HTERT RPE-1 (cell line): ENCODE measurements around the gene COPS9.

Source experiments
- in situ Hi-C: fragments of 300-500 bp; cut with MboI; formaldehyde crosslinking; loops from 4 replicates; pipeline ENCODE4 v1.14.3; 2020; ENCODE audit warnings: low sequenced_read_pairs

The COPS9 gene

GRCh38 chr2:240137596-240138253, 1.6 kb upstream of the COPS9 start:
- in situ Hi-C loops, result no loop called here

- in situ Hi-C loops, result no loop called here
These were observed 677 bp upstream of the COPS9 start for GRCh38 chr2:240136671-240137292.

DNA sequence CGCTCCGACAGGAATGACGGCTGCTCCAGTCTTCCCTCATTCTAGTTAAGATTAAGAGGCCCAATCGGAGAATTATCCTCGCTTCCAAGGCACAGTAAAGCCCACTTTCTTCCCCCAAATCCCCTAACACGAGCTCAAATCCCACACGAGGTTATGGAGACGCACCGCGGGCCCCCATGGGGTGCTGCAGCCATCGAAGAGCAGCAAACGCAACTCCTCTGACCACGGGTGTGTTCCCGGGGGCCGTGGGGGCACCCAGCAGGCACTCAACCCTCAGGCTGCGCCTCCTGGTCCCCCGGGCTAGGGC, 446 bp downstream of the COPS9 start:
- in situ Hi-C loops, result no loop called here

DNA sequence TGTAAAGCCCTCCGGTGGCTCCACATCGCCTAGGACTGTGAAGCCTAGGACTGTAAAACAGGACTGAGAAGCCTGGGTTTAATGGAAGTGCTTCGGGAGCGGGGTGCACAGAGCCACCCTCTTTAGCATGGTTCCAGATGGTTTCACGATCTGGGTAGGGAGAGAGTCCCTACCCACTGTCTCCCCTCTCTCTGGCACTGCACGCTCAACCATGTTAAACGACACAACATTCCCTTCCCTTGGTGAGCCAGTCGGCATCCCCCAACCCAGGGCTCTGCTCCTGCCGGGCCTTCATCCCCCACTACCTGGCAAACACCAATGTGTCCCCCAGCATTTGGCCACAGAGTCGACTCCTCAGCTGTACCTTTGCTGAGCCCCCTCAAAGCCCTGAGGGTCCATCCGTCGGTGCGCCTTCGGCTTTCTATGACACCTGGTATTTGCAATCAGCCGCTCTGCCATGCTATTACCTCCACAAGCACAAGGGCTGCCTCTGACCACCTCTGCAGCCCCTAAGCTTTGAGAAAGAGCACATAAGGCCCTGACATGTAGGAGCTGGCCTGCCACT, 1.1 kb downstream of the COPS9 start:
- in situ Hi-C loops, result no loop called here

DNA sequence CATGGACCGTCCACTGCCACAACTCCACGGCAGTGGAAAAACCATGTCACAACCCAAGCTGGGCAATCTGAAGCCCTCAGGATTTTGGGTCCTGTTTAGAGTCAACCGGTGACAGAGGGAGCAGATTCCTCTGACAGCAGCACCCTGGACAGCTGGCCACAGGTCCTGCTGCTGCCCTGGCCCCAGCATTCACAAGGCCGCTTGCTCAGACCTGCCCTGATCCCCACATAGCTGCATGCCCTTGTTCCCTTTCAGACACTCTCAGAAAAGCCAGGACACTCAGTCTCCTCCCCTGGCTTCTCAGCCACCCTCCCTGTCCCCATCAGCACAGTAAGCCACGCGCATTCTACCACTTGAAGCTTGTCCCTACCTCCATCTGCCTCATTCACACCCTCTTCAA, 1.6 kb downstream of the COPS9 start:
- in situ Hi-C loops, result no loop called here

GRCh38 chr2:240133401-240133800, 2.7 kb downstream of the COPS9 start:
- in situ Hi-C loops, result no loop called here

DNA sequence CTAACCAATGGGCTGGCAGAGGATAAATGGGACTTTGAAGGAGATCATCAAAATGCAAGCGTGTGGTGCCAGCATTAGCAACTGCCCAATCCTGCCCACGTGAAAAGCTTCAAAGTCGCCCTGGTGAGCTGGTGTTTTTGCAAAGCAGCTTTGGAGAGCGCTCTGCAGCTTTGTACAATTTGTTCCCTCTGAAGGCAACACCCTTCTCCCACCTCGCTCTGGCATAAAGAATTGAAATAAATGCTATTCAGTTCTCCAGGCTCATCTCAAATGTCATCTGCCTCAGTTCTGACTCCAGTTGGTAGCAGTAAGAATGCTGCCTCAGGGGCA, 3.5 kb downstream of the COPS9 start:
- in situ Hi-C loops, result no loop called here

DNA sequence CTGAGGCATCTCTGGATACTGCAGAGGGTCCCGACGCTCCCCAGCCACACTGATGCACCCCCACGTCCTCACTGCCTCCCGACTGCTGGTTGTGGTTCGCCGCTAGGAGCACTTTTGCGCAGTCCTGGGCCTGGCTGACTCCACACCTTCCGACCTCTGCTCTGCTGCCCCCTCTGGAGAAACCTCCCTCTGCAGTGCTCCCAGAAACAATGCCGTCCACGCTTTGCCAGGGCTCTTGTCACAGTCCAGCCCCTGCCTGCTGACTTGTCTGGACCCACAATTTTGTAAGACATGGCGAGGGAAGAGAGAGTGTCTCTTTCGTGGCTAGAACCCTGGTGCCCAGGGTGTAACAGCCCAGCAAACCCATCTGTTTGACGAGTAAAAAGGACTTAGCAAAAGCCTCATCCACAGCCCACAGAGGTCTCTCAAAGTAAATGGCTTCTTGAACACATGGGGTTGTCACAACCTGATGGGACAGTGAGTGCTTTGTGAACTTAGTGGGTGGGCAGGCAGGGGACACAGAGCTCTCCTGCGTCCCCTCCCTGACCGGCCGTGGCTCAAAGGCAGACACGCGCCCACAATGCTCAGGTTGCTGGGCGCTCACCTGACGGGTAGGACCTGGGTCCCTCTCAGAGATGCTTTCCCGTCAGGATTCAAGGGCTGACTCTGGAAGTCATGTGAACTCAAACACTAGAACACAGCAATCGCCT, 4.0 kb downstream of the COPS9 start:
- in situ Hi-C loops, result no loop called here

DNA sequence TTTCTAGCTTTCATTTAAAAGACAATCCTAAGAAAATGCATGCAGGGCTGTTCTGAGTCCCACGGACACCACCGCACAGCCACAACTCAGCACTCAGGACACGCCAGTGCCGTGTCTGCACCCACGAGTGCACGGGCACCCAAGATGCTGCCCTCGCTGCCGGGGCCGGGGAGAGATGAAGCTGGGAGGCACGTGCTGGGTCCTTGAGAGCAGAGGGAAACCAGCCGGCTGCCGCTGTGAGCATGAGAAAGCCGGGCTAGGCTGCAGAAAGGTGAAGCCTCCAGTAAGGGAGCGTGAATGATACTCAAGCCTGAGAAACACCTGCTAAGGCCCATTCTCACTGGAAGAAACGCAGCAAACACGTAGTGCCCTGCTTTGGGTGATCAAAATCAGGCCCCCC, 4.8 kb downstream of the COPS9 start:
- in situ Hi-C loops, result no loop called here

- in situ Hi-C loops, result no loop called here
These were observed 5.5 kb downstream of the COPS9 start for GRCh38 chr2:240130393-240131195.

- in situ Hi-C loops, result no loop called here
These were observed 6.2 kb downstream of the COPS9 start for GRCh38 chr2:240129731-240130392.

GRCh38 chr2:240129311-240129710, 6.8 kb downstream of the COPS9 start:
- in situ Hi-C loops, result no loop called here

DNA sequence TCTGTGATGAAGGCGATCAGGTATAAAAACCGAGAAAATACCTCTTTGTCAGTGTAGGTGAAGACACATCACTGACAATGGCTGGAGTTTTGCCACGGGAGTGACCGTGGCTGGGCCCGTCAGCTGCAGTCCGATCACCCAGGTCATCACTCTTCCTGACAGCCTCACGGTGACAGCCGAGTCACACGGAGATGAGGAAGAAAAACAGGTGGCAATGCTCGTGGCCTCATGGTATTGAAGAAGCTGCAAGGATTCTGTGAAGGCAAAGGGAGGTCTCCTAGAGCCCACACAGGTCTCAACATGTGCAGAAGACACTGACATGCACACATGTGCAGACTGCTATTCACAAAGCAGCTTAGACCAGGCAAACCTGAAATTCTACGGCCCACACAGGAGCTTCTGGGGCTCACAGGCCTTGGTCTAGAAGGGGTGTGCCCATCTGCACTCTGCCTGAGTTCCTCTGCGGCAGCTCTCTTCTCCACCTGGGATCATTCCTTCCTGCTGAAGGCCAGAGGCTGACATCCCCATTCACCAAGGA, 7.4 kb downstream of the COPS9 start:
- in situ Hi-C loops, result no loop called here

DNA sequence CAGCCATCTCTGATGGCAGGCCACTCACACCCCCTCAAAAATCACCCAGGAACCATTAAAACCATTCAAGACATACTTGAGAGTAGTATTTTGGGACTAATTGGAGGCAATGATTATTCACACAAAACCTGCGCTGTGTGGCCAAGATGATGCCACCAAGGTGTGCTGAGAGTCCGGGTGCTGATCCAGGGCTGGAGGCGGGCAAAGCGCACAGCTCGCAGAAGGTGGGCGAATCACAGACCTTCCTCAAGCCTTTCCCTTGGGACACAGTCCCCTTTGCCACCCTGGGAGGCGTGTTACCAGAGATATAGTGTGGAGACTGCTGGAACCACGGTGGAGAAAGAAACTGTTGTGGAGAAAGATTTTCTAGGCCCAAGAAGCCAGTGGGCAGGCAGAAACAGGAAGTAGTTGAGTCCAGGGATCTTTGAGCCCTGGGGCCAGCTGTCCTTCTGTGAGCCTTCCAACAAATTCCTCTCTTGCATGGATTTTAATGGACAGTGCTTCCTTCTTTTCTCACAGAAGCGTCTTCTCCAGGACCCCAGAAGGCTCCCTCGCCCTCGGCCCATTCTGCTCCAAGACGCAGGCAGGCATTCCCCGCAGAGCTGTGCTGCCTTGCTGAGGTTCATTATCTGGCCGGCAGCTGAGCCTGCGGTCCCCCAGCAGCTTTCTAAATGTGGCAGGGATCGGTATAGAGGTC, 8.0 kb downstream of the COPS9 start:
- in situ Hi-C loops, result no loop called here

- in situ Hi-C loops, result no loop called here
These were observed 8.8 kb downstream of the COPS9 start for GRCh38 chr2:240127191-240127750.

DNA sequence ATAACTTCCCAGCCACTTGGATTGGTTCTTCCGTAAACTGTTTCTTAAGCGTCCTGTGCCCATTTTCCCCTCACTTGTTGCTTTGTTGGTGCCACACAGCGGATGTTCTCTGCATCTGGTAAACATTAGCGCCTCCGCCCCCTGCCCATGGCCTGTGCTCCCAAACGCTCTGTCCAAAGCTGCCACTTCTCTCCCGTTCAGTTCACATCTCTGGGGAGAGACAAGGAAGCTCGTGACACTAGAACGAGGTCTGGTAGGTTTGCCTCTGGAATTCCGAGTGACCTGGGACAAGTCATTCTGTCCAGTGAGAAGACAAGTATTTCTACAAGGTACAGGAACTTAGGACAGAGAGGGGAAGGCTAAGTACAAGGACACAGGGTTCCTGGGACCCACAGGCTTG, 9.4 kb downstream of the COPS9 start:
- in situ Hi-C loops, result no loop called here

DNA sequence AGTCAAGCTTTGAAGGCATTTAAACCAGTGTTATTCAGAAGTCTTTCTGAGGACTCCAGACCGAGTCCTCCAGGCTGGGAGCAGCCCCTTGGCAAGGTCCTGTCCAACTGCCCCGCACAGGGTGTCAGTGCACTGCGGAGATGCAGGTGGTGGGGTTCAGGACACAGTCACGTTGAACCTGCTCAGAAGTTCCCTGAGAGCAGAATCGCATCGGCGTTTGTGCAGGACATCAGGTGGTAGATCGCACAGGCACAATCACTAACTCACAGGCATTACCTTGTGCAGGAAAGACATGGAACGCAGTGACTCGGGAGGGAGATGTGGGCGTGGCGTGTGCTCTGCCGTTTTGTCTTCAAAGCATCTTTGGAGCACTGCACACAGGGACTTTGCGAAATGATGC, 10.4 kb downstream of the COPS9 start:
- in situ Hi-C loops, result no loop called here

DNA sequence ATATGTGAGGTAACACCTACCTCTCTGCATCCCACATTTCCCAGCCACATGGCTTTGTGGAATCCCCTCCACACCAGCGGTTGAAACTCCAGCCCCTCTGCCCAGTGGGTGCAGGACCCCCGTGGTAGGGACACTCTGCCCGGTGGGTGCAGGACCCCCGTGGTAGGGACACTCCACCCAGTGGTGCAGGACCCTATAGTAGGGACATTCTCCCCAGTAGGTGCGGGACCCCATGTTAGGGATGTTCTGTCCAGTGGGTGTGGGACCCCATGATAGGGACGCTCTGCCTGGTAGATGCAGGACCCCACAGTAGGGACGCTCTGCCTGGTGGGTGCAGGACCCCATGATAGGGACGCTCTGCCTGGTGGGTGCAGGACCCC, 11.5 kb downstream of the COPS9 start:
- in situ Hi-C loops, result no loop called here

DNA sequence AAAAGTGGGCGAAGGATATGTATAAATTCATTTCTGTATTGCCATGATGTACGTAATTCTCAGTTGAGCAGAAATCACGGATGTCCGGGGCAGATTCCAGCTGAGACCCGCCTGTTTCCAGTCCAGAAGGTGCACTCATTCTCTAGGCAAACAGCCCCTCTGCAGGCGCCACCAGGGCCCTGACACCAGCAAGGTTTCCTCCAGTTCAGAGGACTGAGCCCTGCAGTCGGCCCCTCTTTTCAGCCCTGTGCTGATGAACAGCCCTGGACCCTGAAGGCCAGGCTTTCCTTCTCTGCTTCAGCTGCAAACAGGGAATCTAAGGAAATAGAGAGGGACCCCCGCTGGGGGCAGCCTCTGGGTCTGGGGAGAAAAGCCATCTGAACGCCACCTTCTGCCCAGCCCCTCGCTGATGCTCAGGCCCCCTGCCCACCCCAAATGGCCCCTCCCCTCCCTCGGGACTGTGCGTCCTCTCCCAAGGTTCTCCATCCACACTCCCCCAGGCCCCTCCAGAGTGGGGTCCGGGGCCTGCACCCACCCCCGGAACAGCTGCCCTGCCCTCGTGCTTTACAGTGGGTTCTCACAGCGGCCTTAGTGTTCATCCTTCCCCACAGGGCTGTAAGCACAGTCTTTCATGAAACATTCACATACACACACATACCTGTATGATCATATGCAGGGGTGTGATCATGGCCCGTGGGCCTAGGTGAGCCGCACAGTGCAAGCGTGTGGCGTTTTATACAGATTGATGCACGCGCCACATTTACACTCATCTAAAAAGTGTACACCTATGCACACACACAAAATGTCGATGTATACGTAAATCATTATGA, 12.1 kb downstream of the COPS9 start:
- in situ Hi-C loops, result no loop called here
